SK-N-MC (cell line): ENCODE measurements around the gene PSORS1C1.

Experiments
- DNase-seq: peaks from one replicate; pipeline ENCODE4 v3.0.0-alpha.2; 2011; ENCODE audit warnings: low read depth, low spot score
- H3K27ac ChIP-seq: fragments of 200-600 bp; sonication (generic); 2 replicates; pipeline ENCODE4 v1.5.1; 2016; ENCODE audit warnings: mixed run types
- H3K36me3 ChIP-seq: fragments of 200-600 bp; sonication (generic); 2 replicates; pipeline ENCODE4 v1.6.1; 2017; ENCODE audit warnings: antibody characterized with exemption, low read length, mixed read lengths; ENCODE audit not compliant: insufficient read depth
- H3K4me3 ChIP-seq: fragments of 200-600 bp; sonication (generic); 2 replicates; pipeline ENCODE4 v1.5.1; 2016
- H3K9ac ChIP-seq: fragments of 200-600 bp; sonication (generic); 2 replicates; pipeline ENCODE4 v1.8.0; 2017; ENCODE audit warnings: mixed run types, mixed read lengths; ENCODE audit not compliant: insufficient read length
- H3K9me3 ChIP-seq: fragments of 200-600 bp; sonication (generic); 2 replicates; pipeline ENCODE4 v1.6.1; 2017; ENCODE audit warnings: low read depth, mild to moderate bottlenecking, antibody characterized with exemption, low read length, moderate library complexity, mixed read lengths
- EZH2 ChIP-seq: fragments of 200-600 bp; sonication (generic); IDR thresholded peaks from one replicate; pipeline ENCODE4 v1.6.1; 2017; ENCODE audit warnings: antibody characterized with exemption
- FOXP2 ChIP-seq: optimal IDR thresholded peaks from 2 replicates; pipeline ENCODE3; 2011; ENCODE audit warnings: mild to moderate bottlenecking, moderate library complexity; ENCODE audit not compliant: insufficient read depth; ENCODE audit errors: extremely low read length, control extremely low read depth
- POLR2AphosphoS5 ChIP-seq: IDR thresholded peaks from 2 replicates; pipeline ENCODE4 v1.6.1; 2012; ENCODE audit warnings: mild to moderate bottlenecking, low read depth, low read length, borderline replicate concordance

PSORS1C1 gene

GRCh38 chr6:31120151-31120915 is 5.7 kb downstream of the PSORS1C1 start, which contains the start of gene CDSN:
Gene CDSN (minus strand): TSS chr6:31120446. CDS start chr6:31120419, 27 bp downstream.
- H3K9ac ChIP-seq: no peak within 1 kb of the TSS
- H3K4me3 ChIP-seq: no peak within 1 kb of the TSS
- no peak for TF ChIP-seq EZH2
- no peak for TF ChIP-seq POLR2AphosphoS5
- no peak for TF ChIP-seq FOXP2
- H3K27ac ChIP-seq: no peak within 1 kb of the TSS
- no peaks in the 10 kb centered on the region for H3K36me3 ChIP-seq
- DNase-seq: no peak
- H3K9me3 ChIP-seq: no peaks in the 10 kb centered on the region

DNA sequence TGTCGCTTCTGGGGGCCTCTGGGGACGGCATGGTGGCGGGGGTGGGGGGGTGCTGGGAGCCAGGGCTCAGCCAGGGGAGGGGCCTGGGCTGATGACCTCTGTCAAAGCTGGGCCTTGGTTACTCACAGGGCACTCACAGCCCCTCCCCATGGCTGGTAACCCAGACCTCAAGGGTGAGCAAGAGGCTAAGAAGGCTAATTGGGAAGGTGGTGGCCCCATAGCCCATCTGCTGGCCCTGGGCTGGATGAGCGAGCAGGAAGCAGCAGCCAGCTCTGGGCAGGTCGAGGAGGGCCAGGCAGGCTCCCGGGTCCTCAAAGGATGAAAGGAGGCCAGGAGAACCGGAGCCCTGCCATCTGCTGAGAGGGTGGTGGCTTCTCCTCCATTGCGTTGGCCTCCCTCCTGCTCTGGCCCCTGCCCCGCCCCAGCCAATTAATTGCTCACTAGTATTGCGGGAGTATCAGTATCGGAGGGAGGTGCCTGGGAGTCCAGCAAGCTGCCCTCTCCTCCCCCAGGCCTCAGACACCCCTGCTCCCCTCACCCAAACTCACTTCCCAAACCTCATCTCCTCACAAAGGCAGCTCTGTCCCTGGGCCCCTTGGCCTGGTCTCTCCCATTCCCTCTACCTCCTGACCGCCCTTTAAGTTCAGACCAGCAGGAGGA is 6.7 kb downstream of the PSORS1C1 start:
- no peaks in the 10 kb centered on the region for H3K9me3 ChIP-seq
- TF ChIP-seq POLR2AphosphoS5: no peak
- no peak for TF ChIP-seq FOXP2
- TF ChIP-seq EZH2: no peak
- no peak overlapping the region for H3K27ac ChIP-seq

GRCh38 chr6:31122791-31123706 is 8.4 kb downstream of the PSORS1C1 start:
- DNase-seq: no peak
- no peak overlapping the region for H3K27ac ChIP-seq
- no peak for TF ChIP-seq FOXP2
- no peak for TF ChIP-seq EZH2
- TF ChIP-seq POLR2AphosphoS5: no peak
- no peak overlapping the region for H3K4me3 ChIP-seq
- H3K36me3 ChIP-seq: no peaks in the 10 kb centered on the region
- no peaks in the 10 kb centered on the region for H3K9me3 ChIP-seq
- H3K9ac ChIP-seq: no peak overlapping the region

More for the DNA sequence above, 6.7 kb downstream of the PSORS1C1 start:
- H3K9ac ChIP-seq: no peak overlapping the region
- H3K4me3 ChIP-seq: no peak overlapping the region
- no peaks in the 10 kb centered on the region for H3K36me3 ChIP-seq
- DNase-seq: no peak

DNA sequence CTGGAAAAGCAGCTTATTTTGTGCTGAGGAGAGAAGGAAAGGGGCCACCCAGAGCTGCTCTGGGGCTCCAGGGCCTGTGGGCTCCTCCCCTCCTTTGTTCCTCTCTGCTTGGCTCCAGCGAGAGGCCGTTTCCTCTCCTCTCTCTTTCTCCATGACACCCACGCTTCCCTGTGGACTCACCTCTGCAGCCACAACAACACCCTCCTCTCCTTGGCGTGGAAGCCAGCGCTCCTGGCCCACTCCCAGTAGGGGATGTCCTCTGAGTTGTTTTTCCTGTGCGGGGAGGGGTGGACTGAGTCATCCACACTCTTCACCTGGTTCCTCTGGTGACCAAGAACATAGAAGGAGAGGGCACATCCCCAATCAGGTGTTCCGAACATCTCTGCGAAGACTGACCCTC is 10.6 kb downstream of the PSORS1C1 start:
- Histone ChIP-seq H3K4me3 (no peak overlapping the region), H3K9me3 (no peaks in the 10 kb centered on the region), H3K36me3 (no peaks in the 10 kb centered on the region), H3K27ac (no peak overlapping the region), H3K9ac (no peak overlapping the region)
- DNase-seq: no peak
- TF ChIP-seq EZH2 (no peak), POLR2AphosphoS5 (no peak), FOXP2 (no peak)

GRCh38 chr6:31125586-31126363 is 11.2 kb downstream of the PSORS1C1 start:
- Histone ChIP-seq H3K27ac (no peak overlapping the region), H3K4me3 (no peak overlapping the region)

DNA sequence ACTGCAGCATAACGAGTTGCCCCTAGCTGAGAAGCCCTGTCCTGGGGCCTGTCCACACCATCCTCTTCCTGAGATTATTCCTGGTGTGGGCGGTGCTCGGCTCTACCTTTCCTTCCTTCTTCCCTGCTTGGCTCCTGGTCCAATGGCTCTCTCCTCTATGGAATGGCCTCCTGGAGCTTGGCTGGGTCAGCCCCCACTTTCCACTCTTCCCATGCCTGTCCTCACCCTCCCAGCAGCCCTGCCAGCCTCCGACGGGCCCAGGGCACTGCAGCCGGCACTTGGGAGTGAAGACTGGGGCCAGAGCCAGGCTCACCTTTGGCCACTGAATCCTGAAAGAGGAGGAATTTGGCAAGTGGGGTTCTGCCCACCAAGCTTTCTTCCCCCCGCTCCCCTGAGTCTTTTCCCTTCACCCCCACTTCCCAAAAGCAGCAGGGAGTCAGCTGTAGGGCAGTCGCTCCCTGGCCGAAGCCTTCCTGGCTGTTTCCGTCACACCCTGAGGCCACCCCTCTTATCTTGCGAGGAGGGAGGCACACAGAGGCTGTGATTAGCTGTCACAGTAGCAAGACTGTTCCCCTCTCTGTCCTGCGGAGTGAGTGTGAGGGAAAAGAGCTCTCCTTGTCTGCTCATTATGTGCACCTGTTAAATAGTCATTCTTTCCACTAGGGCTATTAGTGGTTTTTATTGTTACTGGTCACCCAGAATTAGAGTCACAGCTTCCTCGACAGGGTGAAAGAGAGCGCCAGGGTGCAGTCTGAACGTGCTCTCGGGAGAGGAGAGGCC is 12.0 kb downstream of the PSORS1C1 start:
- no peak for DNase-seq
- H3K36me3 ChIP-seq: no peaks in the 10 kb centered on the region
- H3K9ac ChIP-seq: no peak overlapping the region
- H3K9me3 ChIP-seq: no peaks in the 10 kb centered on the region
- TF ChIP-seq POLR2AphosphoS5 (no peak), EZH2 (no peak), FOXP2 (no peak)
- no peak overlapping the region for H3K27ac ChIP-seq
- H3K4me3 ChIP-seq: no peak overlapping the region

More at GRCh38 chr6:31125586-31126363, 11.2 kb downstream of the PSORS1C1 start:
- DNase-seq: no peak
- Histone ChIP-seq H3K9ac (no peak overlapping the region), H3K36me3 (no peaks in the 10 kb centered on the region), H3K9me3 (no peaks in the 10 kb centered on the region)
- TF ChIP-seq POLR2AphosphoS5 (no peak), EZH2 (no peak), FOXP2 (no peak)
